Activated CD4-positive, alpha-beta T cell treated with anti-CD3 and anti-CD28 coated beads, Interleukin-2, amount 50 U/mL, for 24 hours (primary cell): ENCODE measurements around the gene LCE1E.

Experiments used
- DNase-seq, 2 donors: peaks; one replicate each; pipeline ENCODE4 v3.0.0-alpha.2; 2020; ENCODE audit warnings: low read depth in 1 of 2, low spot score in 1 of 2

LCE1E gene

GRCh38 chr1:152777510-152778137, 8.4 kb upstream of the LCE1E start:
- no peak for DNase-seq

GRCh38 chr1:152783095-152783494, 3.0 kb upstream of the LCE1E start:
- no peak for DNase-seq

GRCh38 chr1:152795686-152796085, 9.6 kb downstream of the LCE1E start:
- no peak for DNase-seq

DNA sequence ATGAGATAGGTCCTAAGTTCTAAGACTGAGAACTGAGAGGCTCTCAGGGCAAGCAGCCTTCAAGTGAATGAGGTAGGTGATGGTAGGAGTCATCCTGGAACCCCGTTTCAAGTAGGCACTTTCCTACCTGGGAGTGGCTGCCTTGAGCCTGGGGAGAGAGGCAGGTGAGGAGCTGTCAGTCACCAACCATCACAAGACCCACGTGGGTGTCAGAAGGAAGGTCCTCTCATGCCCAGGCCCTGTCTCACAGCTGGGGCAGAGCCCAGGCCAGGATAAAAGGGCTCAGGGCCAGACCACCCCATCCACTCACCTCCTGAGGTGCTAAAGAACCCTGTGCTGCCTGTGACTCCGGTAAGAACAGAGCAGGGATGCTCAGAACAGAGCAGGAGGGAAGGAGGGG, 10.4 kb downstream of the LCE1E start, which contains the start of gene LCE1D:
Gene LCE1D (plus strand): TSS at position 301 of the 400 bp plus-strand sequence. CDS start 1,074 bp downstream, outside the sequence.
- no peak for DNase-seq

DNA sequence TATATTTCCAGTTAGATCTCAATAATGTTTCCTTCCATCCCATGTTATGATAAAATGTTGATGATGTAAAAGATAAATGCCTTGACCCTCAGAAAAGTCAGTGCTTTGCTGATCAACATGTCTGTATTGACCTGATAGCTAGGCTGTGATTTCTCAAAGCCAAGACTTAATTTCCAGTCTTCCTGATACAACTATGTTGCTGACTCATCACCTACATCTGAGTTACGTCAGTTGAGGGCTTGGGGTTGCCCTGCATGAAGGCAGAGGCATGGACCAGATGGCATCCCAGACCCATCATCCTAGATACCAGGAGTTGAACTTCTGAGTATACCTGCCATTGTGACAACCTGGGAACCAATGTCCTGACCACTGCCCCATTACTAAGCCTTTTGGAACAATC, 15.3 kb downstream of the LCE1E start:
- no peak for DNase-seq

DNA sequence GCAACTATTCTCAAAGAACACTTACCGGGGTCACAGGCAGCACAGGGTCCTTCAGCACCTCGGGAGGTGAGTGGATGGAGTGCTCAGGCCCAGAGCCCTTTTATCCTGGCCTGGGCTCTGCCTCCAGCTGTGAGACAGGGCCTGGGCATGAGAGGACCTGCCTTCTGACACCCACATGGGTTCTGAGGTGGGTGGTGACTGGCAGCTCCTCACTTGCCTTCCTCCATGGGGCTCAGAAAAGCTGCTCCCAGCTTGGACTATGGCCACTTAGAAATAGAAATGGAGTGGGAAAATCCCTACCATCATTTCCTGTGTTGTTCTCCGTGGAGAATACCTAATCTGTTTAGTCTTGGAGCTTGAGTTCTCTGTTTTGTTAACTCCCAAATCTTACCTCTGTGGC, 20.5 kb downstream of the LCE1E start, which contains the start of gene LCE1C:
Gene LCE1C (minus strand): TSS at position 76 of the 400 bp plus-strand sequence. CDS start 1,173 bp downstream, outside the sequence.
- DNase-seq, result no peak

DNA sequence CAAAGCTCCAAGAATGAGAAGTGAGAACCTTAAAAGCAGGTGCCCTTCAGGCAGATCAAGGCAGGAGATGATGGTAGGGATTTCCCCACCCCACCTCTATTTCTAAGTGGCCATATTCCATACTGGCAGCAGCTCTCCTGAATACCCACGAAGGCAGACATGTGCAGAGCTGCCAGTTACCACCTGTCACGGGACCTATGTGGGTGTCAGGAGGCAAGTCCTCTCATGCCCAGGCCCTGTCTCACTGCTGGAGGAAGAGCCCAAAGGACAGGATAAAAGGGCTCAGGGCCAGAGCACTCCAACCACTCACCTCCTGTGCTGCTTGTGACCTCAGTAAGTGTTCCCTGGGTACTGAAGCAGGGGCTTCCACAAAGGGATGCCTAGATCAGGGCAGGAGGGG, 25.0 kb downstream of the LCE1E start:
- no peak for DNase-seq

DNA sequence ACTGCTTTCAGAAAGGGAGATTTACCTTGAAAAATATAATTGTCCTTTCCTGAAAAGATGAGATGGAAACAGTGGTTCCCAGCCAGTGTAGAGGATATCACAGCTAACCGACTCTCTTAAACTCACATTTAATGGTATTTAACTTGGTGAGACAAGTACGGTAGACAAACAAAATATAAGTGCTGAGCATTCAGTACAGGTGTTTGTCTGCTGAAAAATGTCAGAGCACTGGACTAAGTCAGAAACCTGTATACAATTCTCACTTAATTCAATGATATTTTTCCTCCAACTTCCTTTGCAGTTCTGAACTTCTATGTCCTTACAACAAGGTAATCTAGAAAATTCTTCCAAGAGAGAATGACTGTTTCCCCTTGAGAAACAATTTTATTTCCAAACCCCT, 25.6 kb downstream of the LCE1E start, which contains the start of gene LCE1B:
Gene LCE1B (plus strand): TSS at position 301 of the 400 bp plus-strand sequence. CDS start 476 bp downstream, outside the sequence.
- DNase-seq, result no peak

DNA sequence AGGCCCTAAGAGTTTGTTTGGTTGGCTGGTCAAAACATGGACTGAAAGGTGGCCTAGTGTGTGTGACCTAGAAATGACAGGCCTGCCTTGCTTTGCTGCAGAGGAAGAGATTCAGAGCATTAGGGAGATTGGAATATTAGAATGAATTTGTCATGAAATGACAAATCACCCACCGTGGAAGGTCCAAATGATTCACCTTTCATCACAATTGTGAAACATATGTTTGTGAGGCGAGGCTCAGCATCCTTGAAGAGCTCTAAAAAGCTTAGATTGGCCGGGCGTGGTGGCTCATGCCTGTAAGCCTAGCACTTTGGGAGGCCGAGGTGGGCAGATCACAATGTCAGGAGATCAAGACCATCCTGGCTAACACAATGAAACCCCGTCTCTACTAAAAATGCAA, 31.3 kb downstream of the LCE1E start:
- no peak for DNase-seq

DNA sequence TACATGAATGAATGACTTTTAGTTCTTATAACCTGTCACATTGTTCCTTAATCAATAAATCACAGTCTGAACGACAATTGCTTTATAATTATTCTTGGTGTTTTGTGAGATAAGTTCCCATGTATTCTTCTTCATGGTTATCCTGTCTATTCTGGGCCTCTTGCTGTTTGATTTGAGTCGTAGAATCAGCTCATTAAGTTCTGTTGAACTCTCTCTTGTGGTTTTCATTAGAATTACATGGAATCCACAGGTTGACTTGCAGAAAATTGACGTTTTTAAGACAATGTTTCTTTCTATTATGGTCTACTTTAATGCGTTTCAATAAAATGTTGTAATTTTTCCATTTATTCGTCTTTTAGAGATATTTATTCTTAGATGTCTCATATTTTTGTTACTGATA, 37.2 kb downstream of the LCE1E start:
- no peak for DNase-seq

GRCh38 chr1:152824964-152825363, 38.9 kb downstream of the LCE1E start:
- DNase-seq, result no peak

GRCh38 chr1:152827173-152827572, 41.1 kb downstream of the LCE1E start, which contains the start of gene LCE1A:
TSS of gene LCE1A (plus strand) at chr1:152827473. CDS start at chr1:152827473, 0 bp downstream.
- no peak for DNase-seq

DNA sequence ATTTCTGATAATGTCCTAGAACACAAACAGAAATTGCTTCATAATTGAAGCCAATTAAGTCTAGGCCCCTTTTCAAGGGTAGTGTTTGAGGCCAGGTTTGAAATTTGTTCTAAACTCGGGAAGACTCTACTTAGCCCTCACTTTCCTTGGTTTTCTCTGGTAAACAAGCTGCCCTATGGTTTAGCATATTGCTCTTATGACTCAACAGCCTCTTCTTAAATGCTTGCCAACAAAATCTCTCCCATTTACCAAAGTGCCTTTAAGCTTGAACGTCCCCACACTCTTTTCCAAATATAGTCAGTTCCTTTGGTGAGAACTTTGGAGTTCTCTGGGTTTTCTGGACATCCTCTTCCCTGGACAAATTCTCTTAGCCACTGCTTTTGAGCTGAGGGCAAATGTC, 50.8 kb downstream of the LCE1E start:
- no peak for DNase-seq
